Peyer's patch (tissue), 4 donors: ENCODE data around the gene GULP1.

Source experiments
- CTCF ChIP-seq, 6 experiments: fragments of 450-650 bp in 4 of 6; fragments of 200-600 bp in 2 of 6; sonication (generic) in 1 of 6; IDR thresholded peaks; one replicate each; pipeline ENCODE4 v1.5.1; 2017 to 2019; ENCODE audit warnings: antibody characterized with exemption in 6 of 6, mild to moderate bottlenecking in 3 of 6, moderate library complexity in 1 of 6
- POLR2A ChIP-seq, 2 donors: fragments of 450-650 bp; IDR thresholded peaks; one replicate each; pipeline ENCODE4 v1.5.1; 2017; ENCODE audit warnings: antibody characterized with exemption in 2 of 2, mild to moderate bottlenecking in 2 of 2, moderate library complexity in 2 of 2

- no peak for TF ChIP-seq CTCF (IDR thresholded peaks at IDR 0.05)
- TF ChIP-seq POLR2A (IDR thresholded peaks at IDR 0.05): no peak
Measured at GRCh38 chr2:188324067-188324466, 32.4 kb downstream of the GULP1 start.
